GM12878 (cell line): ENCODE results near the gene RAD51AP1. TPM values are rescaled to one million over a fixed set of nuclear protein-coding genes. Genes with fewer than 3 reads are reported as not detected.

Source experiments
- ASH2L ChIP-seq: fragments of 300-600, 200-600 bp; sonication (generic); IDR thresholded peaks from 2 replicates; pipeline ENCODE4 v1.6.1; 2017; ENCODE audit warnings: low read depth, mild to moderate bottlenecking, borderline replicate concordance
- ATF7 ChIP-seq: fragments of 450-650 bp; IDR thresholded peaks from 2 replicates; pipeline ENCODE4 v1.6.1; 2016; ENCODE audit warnings: low read depth, mild to moderate bottlenecking
- BACH1 ChIP-seq: fragments of 450-650 bp; IDR thresholded peaks from 2 replicates; pipeline ENCODE4 v1.6.1; 2017; ENCODE audit warnings: mild to moderate bottlenecking, borderline replicate concordance
- EED ChIP-seq: sonication (generic); IDR thresholded peaks from 2 replicates; pipeline ENCODE4 v1.6.1; 2016; ENCODE audit warnings: antibody characterized with exemption, low read depth
- LARP7 ChIP-seq: fragments of 450-650 bp; IDR thresholded peaks from 2 replicates; pipeline ENCODE4 v1.6.1; 2017; ENCODE audit warnings: mild to moderate bottlenecking
- NR2F1 ChIP-seq: fragments of 450-650 bp; conservative IDR thresholded peaks from 2 replicates; pipeline ENCODE4 v1.6.1; 2017; ENCODE audit warnings: mild to moderate bottlenecking
- RAD51 ChIP-seq: fragments of 450-650 bp; IDR thresholded peaks from 2 replicates; pipeline ENCODE4 v1.6.1; 2016; ENCODE audit warnings: moderate library complexity, mild to moderate bottlenecking, inconsistent platforms
- RFX5 ChIP-seq: IDR thresholded peaks from 2 replicates; pipeline ENCODE4 v1.6.1; 2011; ENCODE audit warnings: low read depth, low read length, improper control_type of control experiment
- SIX5 ChIP-seq: IDR thresholded peaks from 2 replicates; pipeline ENCODE4 v1.6.1; 2011; ENCODE audit warnings: mild to moderate bottlenecking, low read depth, low read length, moderate library complexity; ENCODE audit not compliant: severe bottlenecking
- TAF1 ChIP-seq: IDR thresholded peaks from 2 replicates; pipeline ENCODE4 v1.6.1; 2011; ENCODE audit warnings: mild to moderate bottlenecking, low read depth, low read length, borderline replicate concordance
- ZNF24 ChIP-seq: fragments of 450-650 bp; IDR thresholded peaks from 2 replicates; pipeline ENCODE4 v1.6.1; 2017; ENCODE audit warnings: antibody characterized with exemption, mild to moderate bottlenecking
- polyA plus RNA-seq, 11 experiments: library from polyadenylated mRNA; depleted of rRNA in 4 of 11; unstranded in 6 of 11; stranded (reverse) in 5 of 11; fragments of >200 nt; fragmentation: Nextera tagmentation in 4 of 11; fragmentation: Illumina TruSeq in 1 of 11; extraction: Ambion mirVana in 4 of 11; extraction: Trizol in 1 of 11; gene quantifications; 1 replicate in 1 of 11; 2 replicates in 10 of 11; pipeline versions ENCODE4 v1.2.1 to v1.2.3, GENCODE V29; 2011 to 2016; ENCODE audit warnings: inconsistent platforms in 2 of 11, missing spikeins in 2 of 11, low read depth in 1 of 11
- total RNA-seq, 4 experiments: library from RNA; depleted of rRNA in 3 of 4; stranded (reverse); fragments of >200 nt in 3 of 4; fragmentation: Illumina TruSeq in 1 of 4; extraction: Trizol in 1 of 4; gene quantifications; 2 replicates each; pipeline versions ENCODE4 v1.2.1 to v1.2.3, GENCODE V29; 2013 to 2021
- TF ChIP-seq, protein P1 (sequence below): IDR thresholded peaks from 2 replicates; pipeline ENCODE4 v1.6.1; 2012; ENCODE audit warnings: low read depth, low read length, improper control_type of control experiment
- TF ChIP-seq, protein P2 (sequence below): fragments of 150-350 bp; IDR thresholded peaks from 2 replicates; pipeline ENCODE4 v1.6.1; 2016; ENCODE audit warnings: low read depth, low read length
- TF ChIP-seq, protein P3 (sequence below), 3 experiments: IDR thresholded peaks in 2 of 3; conservative IDR thresholded peaks in 1 of 3; 2 replicates each; pipeline ENCODE4 v1.5.1; 2011; ENCODE audit warnings: low read depth in 3 of 3, low read length in 3 of 3, mild to moderate bottlenecking in 3 of 3, control low read depth in 2 of 3, moderate library complexity in 2 of 3, inconsistent platforms in 1 of 3, mixed read lengths in 1 of 3; ENCODE audit not compliant: control insufficient read depth in 2 of 3, insufficient read depth in 1 of 3; ENCODE audit errors: extremely low read depth in 1 of 3
- TF ChIP-seq, protein P4 (sequence below): fragments of 450-650 bp; IDR thresholded peaks from 2 replicates; pipeline ENCODE4 v1.6.1; 2017; ENCODE audit warnings: antibody characterized with exemption, mild to moderate bottlenecking, moderate library complexity
- TF ChIP-seq, protein P5 (sequence below): IDR thresholded peaks from 2 replicates; pipeline ENCODE4 v1.6.1; 2011; ENCODE audit warnings: low read depth, low read length, improper control_type of control experiment, borderline replicate concordance
- TF ChIP-seq, protein P6 (sequence below): fragments of 450-650 bp; IDR thresholded peaks from 2 replicates; pipeline ENCODE4 v1.6.1; 2017; ENCODE audit warnings: low read depth, mild to moderate bottlenecking, moderate library complexity

The RAD51AP1 gene
- total and polyA plus RNA-seq, 10 of the 15 experiments (the other 5 are each of a cell fraction or from before 2014, with no cell fraction given) = 22.3 to 86.0 (median 50.9) TPM

DNA sequence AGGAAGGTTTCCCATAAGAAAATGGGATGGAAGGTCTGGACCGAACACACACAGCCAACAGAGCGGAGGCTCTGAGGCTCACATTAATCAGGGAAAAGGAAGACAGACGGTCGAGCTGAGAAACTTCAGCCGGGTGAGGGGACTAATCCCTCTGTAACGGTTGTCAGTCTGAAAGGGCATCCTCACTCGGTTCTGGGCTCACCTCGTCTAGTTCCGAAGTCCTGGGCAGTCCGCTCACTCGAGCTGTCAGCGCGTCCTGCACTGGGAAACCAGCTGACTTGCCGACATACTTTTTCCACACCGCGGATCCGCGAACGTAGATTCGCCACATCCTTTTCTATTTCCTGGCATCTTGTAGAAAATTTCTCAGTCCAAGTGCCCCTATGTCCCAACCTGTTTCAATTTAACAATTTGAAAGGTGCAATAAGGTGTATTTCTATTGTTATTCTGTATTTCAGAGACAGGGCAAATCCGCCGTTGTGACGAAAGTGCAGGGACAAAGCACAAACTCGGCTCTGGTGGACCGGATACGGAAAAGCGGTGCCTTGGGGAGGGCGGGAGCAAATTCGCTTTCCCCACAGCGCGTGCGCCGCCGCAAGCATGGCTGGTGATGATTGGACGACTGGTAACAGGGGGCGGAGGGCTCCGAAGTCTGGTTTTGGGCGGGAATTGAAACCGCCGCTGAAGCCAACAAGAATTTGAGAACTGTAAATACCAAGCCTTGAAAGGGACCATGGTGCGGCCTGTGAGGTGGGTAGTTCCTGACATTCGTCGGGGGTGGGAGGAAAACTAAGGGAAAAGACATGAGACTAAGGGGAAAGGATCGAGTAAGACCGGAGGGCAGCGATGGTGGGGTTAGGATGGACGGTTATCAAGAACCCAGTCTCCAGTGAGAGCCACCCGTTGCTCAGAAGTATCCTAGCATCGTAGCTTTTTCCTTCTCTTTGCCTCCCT, at the start of gene RAD51AP1 (continued):
- TF ChIP-seq, protein P1, sequence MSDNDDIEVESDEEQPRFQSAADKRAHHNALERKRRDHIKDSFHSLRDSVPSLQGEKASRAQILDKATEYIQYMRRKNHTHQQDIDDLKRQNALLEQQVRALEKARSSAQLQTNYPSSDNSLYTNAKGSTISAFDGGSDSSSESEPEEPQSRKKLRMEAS = peak; percentile 85
- TF ChIP-seq TAF1 (peak; percentile 86), SIX5 (peak; percentile 43), LARP7 (peak; percentile 93), ZNF24 (no peak), NR2F1 (no peak), EED (peak; percentile 11; the same call in 1 of the 2 replicates), ATF7 (peak; percentile 77), ASH2L (no peak; the same call in 1 of the 2 replicates), RFX5 (no peak), BACH1 (no peak), RAD51 (peak; percentile 93)
- TF ChIP-seq, protein P2, sequence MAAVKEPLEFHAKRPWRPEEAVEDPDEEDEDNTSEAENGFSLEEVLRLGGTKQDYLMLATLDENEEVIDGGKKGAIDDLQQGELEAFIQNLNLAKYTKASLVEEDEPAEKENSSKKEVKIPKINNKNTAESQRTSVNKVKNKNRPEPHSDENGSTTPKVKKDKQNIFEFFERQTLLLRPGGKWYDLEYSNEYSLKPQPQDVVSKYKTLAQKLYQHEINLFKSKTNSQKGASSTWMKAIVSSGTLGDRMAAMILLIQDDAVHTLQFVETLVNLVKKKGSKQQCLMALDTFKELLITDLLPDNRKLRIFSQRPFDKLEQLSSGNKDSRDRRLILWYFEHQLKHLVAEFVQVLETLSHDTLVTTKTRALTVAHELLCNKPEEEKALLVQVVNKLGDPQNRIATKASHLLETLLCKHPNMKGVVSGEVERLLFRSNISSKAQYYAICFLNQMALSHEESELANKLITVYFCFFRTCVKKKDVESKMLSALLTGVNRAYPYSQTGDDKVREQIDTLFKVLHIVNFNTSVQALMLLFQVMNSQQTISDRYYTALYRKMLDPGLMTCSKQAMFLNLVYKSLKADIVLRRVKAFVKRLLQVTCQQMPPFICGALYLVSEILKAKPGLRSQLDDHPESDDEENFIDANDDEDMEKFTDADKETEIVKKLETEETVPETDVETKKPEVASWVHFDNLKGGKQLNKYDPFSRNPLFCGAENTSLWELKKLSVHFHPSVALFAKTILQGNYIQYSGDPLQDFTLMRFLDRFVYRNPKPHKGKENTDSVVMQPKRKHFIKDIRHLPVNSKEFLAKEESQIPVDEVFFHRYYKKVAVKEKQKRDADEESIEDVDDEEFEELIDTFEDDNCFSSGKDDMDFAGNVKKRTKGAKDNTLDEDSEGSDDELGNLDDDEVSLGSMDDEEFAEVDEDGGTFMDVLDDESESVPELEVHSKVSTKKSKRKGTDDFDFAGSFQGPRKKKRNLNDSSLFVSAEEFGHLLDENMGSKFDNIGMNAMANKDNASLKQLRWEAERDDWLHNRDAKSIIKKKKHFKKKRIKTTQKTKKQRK = peak; percentile 32
- TF ChIP-seq, protein P3, sequence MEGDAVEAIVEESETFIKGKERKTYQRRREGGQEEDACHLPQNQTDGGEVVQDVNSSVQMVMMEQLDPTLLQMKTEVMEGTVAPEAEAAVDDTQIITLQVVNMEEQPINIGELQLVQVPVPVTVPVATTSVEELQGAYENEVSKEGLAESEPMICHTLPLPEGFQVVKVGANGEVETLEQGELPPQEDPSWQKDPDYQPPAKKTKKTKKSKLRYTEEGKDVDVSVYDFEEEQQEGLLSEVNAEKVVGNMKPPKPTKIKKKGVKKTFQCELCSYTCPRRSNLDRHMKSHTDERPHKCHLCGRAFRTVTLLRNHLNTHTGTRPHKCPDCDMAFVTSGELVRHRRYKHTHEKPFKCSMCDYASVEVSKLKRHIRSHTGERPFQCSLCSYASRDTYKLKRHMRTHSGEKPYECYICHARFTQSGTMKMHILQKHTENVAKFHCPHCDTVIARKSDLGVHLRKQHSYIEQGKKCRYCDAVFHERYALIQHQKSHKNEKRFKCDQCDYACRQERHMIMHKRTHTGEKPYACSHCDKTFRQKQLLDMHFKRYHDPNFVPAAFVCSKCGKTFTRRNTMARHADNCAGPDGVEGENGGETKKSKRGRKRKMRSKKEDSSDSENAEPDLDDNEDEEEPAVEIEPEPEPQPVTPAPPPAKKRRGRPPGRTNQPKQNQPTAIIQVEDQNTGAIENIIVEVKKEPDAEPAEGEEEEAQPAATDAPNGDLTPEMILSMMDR (IDR thresholded peaks at IDR 0.05 in 2 of 3, conservative IDR thresholded peaks at IDR 0.05 in 1 of 3; ENCODE audit: control insufficient read depth in 2 of 3, extremely low read depth in 1 of 3, insufficient read depth in 1 of 3, low read depth in 3 of 3, low read length in 3 of 3) = no peak
- TF ChIP-seq, protein P4, sequence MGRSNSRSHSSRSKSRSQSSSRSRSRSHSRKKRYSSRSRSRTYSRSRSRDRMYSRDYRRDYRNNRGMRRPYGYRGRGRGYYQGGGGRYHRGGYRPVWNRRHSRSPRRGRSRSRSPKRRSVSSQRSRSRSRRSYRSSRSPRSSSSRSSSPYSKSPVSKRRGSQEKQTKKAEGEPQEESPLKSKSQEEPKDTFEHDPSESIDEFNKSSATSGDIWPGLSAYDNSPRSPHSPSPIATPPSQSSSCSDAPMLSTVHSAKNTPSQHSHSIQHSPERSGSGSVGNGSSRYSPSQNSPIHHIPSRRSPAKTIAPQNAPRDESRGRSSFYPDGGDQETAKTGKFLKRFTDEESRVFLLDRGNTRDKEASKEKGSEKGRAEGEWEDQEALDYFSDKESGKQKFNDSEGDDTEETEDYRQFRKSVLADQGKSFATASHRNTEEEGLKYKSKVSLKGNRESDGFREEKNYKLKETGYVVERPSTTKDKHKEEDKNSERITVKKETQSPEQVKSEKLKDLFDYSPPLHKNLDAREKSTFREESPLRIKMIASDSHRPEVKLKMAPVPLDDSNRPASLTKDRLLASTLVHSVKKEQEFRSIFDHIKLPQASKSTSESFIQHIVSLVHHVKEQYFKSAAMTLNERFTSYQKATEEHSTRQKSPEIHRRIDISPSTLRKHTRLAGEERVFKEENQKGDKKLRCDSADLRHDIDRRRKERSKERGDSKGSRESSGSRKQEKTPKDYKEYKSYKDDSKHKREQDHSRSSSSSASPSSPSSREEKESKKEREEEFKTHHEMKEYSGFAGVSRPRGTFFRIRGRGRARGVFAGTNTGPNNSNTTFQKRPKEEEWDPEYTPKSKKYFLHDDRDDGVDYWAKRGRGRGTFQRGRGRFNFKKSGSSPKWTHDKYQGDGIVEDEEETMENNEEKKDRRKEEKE = no peak
- TF ChIP-seq, protein P5, sequence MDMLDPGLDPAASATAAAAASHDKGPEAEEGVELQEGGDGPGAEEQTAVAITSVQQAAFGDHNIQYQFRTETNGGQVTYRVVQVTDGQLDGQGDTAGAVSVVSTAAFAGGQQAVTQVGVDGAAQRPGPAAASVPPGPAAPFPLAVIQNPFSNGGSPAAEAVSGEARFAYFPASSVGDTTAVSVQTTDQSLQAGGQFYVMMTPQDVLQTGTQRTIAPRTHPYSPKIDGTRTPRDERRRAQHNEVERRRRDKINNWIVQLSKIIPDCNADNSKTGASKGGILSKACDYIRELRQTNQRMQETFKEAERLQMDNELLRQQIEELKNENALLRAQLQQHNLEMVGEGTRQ = peak; percentile 34; the same call in 1 of the 2 replicates
- TF ChIP-seq, protein P6, sequence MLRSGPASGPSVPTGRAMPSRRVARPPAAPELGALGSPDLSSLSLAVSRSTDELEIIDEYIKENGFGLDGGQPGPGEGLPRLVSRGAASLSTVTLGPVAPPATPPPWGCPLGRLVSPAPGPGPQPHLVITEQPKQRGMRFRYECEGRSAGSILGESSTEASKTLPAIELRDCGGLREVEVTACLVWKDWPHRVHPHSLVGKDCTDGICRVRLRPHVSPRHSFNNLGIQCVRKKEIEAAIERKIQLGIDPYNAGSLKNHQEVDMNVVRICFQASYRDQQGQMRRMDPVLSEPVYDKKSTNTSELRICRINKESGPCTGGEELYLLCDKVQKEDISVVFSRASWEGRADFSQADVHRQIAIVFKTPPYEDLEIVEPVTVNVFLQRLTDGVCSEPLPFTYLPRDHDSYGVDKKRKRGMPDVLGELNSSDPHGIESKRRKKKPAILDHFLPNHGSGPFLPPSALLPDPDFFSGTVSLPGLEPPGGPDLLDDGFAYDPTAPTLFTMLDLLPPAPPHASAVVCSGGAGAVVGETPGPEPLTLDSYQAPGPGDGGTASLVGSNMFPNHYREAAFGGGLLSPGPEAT = peak; percentile 99
